HG03064 (cell line): ENCODE measurements around the gene NOSTRIN.
"Not testable (repeated sequence)": the region's sequence is repeated elsewhere in the genome, so short reads cannot be mapped to it uniquely, and the experiment has no call there.

ENCODE experiments used
- ATAC-seq: cut with Tn5 transposase; IDR thresholded peaks from one replicate; pipeline ENCODE4 v1.9.1; 2021; ENCODE audit warnings: low read depth; ENCODE audit not compliant: unreplicated experiment

NOSTRIN gene

DNA sequence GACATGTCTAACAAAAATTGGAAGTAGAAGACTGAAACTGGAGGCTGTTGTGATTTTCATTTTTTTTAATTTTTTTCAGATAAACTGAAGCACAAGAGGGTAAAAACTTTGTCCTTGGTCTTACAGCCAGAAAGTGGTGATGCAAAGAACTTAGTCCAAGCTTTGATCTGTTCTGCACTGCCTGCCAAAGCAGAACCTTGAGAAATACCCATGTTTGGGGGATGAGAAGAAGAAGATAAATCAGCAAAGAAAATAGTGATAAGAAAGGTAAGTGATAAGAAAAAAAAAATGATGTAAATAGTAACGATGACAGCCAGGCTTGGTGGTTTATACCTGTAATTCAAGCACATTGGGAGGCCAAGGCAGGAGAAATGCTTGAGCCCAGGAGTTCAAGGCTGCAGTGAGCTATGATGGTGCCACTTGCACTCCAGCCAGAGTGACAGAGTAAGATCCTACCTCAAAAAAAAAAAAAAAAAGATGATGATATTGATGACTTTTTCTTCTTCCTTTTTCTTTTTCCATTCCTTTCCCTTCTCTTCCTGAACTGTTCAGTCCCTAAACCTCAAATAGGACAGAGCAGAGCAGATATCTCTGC is 14.6 kb upstream of the NOSTRIN start:
- ATAC-seq = no peak

DNA sequence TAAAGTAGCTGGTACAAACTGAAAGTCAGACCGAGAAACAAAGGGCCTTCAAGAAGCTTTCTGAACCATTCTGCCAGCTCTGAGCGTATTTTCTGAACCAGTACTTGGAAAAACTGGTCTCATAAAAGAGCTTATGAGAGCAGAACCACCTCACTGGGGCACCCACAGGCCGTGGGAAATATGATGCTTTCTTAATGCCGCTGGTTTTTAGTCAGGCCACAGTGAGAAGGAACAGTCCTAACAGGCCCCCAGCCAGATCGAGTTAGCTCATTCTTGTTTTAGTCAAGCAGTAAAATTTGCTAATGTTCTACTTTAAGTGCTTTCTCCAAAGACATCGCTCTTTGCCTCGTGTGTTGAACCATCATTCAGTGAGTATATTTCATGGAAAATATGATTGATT is 12.7 kb upstream of the NOSTRIN start:
- ATAC-seq = no peak

DNA sequence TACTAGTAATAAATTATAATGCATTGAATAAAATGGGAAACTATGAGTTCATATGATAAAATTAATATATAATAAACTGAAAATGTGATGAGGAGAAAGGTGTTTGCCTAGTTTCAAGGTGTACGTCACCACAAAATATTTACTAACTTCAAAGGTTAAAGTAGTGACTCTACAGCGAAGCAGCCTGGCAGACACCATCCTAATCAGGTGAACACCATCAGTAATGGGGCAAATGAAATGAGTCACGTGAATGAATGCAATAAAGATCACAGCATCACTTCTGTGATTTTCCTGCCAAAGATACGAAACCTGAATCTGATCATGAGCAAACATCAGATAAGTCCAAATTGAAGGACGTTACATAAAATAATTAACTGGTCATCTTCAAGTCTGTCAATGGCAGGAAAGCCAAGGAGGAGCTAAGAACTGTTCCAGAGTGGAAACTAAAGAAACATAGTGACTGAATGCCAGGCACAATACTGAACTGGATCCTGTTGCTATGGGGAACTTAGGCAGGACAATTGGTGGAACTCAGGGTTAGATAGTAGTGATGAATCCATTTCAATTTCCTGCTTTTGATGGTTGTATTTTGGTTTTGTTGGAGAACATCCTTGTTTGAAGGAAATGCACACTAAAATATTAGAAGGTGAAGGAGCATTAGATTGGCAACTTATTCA is 12.1 kb upstream of the NOSTRIN start:
- no peak for ATAC-seq

DNA sequence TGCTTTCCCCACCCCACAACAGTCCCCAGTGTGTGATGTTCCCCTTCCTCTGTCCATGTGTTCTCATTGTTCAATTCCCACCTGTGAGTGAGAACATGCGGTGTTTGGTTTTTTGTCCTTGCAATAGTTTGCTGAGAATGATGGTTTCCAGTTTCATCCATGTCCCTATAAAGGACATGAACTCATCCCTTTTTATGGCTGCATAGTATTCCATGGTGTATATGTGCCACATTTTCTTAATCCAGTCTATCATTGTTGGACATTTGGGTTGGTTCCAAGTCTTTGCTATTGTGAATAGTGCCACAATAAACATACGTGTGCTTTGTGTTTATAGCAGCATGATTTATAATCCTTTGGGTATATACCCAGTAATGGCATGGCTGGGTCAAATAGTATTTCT is 11.3 kb upstream of the NOSTRIN start:
- ATAC-seq = not testable (repeated sequence)

DNA sequence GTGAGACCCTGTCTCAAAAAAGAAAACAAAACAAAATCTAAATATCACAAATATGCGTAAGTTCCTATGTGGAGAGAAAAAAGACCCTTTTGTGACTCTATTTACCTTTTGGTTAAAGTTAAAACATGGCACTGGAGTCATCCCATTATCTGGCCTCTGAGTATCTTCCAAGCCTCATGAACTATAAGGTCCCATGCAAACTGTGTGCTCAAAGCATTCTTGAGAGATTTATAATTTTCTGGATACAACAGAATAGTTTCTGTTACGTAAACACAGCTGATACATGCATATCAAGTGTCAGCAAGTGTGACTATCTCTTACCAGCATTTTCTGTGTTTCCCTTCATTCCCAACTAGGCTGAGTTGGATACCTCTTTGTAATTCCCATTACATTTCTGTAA is 8.8 kb upstream of the NOSTRIN start:
- ATAC-seq = no peak

DNA sequence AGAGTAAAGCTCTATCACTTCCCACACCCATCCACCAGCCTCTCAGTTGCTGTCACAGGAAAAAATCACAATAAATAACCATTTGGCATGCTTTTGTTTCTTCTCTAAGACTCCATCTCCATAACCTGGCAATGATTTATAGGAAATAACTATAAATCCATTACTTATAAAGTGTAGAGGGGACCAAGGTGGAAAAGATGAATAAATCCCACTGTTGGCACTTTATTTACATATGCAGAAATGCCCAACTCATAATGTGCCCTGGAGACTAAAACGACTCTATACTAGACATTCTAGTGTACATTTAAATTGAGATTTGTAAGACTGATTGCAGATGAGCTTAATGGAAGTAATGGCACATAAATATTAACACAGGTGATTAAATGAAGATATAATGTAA is 7.5 kb upstream of the NOSTRIN start:
- no peak for ATAC-seq

DNA sequence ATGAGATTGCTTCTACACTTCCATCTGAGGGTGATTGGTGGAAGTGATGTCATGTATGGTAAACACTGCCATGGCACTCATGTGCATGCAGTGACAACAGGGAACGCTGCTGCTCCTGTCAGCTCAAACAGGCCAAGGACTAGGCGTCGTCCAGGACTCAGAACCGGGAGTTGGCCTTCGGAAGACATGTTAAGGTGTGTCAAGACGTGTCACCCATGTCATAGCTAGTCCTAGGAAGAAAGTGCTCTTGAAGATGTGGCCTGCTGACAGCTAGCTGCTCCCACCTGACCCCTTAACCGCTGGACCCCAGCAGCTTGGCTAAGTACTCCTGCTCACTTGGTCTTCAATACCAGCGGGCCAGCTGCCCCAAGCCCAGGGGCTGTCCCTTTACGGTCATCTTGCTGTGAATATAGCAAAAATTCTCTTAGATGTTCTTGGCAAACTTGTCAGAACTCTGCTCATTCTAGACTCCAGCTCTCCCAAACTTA is 6.3 kb upstream of the NOSTRIN start:
- ATAC-seq = no peak

DNA sequence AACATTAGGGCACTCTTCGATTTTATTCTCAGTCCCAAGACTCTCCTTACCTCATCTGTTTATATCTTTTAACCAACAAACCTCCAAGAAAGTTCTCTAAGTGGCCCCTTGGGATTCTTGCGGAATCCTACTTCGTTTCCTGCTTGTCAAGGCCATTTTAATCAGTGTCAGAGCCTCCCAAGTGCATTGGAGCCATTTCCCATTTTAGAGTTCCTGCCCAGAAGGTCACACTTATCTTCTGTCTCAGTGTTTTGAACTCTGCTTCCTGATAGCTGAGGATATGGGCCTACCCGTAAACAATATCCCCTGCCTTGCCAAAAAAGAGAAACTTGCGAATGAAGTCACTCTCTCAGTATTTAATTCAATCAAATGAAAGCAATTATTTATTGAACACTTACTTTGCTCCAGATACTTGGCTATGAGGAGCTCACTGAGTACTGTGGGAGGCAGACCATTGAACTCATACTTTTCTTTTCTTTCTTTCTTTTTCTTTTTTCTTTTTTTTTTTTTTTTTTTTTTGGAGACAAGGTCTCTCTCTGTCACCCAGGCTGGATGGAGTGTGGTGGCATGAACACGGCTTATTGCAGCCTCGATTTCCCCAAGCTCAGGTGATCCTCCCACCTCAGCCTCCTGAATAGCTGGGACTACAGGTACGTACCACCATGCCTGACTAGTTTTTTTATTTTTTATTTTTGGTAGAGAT is 5.7 kb upstream of the NOSTRIN start:
- no peak for ATAC-seq

DNA sequence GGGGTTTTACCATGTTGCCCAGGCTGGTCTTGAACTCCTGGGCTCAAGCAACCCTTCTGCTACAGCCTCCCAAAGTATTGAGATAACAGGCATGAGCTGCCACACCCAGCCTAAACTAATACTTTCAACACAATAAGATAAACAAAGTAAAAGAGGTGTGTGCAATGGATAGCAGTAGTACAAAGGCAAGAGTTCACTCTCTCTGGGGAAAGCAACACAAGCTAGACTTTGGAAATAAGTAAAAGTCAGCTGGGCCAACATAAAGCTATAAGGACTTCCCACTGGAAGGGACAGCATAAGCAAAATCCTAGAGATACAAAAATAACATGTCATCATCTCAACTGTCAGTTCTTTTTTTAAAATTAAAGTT is 5.2 kb upstream of the NOSTRIN start:
- ATAC-seq = no peak

DNA sequence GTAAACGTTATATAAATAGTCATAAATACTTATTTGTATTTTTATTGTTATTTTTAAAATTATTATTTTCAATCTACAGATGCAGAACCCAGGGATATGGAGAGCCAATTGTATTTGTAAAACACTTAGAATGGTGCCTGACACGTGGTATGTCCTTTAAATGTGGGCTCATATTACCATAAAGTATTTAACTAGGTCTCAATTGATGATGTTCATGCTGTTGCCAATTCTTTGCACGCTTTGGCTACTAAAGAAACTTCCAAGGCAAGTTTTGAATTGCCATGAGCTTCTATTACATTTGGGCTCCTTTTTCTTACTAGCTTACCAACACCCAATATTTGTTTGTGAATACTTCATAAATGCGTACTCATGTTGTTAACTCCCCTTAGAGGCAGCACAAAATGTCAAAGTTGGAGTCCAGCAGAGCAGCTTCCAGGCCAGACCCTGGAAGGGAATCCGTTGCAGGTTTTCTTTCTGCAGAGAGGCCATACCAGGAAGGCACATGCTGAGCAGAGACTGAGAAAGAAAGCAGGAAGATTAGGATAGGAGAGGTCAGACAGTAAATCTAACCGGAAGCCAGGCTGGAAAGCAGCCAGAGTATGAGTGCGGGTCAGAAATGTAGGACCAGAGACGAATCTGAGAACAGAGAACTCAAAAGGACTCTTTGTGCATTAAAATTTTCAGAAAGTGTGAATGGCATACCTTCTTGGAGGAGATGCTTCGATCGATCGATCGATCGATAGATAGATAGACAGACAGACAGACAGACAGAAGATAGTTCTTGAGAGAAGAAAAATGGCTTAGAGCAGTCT is 4.2 kb upstream of the NOSTRIN start:
- ATAC-seq = no peak

DNA sequence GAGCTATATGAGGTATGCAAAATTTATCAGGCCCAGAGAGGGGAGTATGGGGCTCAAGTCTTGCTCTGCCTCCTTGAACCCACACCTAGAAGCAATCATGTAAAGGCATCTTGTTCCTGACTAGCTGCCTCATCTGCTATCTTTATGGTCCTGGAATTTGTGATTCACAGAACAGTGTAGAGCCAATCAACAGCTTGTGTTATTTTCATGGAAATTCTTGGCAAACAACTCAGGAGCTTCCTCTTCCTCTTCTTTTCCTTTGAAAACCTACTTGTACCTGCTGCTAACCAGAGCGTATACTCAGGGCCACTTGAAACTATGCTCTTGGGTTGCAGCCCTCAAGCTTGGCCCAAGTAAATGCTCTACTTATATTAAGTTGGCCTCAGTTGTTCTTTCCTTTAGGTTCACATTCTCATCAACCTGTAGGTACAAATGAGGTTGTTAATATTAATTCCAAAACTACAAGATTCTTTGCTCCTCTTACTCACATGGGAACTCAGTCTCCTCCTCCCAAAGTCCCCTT is 3.5 kb upstream of the NOSTRIN start:
- ATAC-seq = no peak

DNA sequence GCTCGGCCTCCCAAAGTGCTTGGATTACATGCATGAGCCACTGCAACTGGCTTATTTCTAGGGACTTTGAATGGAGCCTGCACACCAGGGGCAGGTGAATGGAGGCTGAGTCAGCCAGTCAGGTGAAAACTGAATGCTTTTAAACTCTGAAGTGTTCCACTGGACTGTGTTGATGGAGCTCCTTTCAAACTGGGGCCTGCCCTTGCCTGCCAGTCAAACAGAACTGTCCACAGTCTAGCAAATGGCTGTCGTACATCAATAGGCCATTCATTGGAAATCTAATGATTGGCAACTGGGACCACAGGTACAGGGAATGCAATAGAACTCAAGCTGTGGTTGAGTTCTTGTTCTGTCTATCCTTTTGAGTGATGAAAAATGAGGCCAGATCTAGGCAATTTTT is 966 bp upstream of the NOSTRIN start:
- no peak for ATAC-seq

DNA sequence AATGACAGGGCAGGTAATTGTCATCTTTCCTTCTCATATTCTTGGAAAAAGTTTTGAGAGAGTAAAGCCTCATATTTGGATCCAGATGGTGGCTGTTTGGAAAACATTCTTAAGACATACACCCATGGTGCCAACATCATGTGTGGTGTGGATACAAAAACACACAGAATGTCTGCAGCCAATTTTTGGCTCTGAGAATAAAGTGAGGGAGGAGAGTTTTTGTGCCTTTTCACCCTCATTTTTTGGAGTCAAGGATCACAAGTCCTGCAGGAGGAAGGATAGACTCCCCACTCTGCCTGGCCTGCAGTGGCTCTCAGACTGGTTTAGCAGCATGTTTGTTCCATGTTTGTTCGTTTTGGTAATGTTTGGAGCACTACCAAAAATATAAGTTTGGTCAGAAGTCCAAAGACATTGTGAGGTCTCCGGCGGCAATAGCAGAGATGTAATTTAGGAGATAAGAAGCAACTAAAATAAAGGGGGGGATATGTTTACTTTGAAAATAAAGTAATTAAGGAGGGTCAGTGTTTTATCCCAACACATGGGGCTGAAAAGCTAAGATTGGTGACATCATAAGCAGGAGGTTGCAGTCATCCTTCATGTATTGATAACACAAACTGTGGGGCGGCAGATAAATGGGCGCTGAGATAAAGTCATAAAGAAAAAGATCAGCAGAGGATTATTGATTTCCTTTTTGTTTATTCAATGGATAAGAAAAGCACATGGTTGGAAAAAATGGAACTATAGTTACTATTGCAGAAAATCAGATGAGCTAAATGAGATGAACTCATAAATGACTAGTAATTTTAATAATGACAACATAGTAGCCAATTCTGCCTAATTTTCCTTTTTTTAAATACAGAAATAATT is 655 bp downstream of the NOSTRIN start:
- no peak for ATAC-seq

DNA sequence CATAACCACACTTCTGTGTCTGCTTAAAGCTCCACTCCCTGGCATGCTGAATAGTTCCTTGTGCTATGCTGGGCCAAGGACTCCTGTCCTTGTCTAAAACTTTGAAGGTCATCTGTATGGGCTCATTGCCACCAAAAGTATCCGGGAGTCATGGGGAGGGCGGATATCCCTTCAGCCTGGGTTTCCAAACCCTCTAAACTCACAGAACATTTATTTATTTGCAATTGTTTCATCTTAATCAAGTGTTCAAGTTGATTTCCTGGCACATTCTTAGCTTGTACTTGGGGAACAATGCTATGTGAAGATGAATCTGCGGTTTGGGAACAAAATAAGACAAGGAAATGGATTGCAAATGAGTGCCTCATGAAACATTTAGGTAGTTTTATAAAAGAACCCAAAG is 1.8 kb downstream of the NOSTRIN start:
- ATAC-seq = no peak

DNA sequence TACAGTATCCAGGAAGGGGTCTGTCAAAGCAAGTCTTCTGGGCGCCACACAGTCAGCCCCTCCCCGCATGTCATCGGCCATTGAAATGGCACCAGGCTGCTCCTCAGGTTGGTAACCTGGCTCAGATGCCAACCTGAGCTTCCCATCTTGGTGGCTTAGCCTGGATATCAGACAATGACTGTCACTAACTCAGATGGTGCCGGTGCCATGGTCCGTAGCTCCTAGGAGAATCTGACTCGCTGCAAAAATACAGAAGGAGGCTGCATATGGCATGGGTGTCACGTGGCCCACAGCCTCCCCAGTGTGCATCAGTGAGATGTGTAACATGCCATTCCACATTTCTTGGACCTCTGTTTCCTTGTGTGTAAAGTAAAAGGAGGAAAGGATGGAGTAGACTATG is 3.2 kb downstream of the NOSTRIN start:
- no peak for ATAC-seq

DNA sequence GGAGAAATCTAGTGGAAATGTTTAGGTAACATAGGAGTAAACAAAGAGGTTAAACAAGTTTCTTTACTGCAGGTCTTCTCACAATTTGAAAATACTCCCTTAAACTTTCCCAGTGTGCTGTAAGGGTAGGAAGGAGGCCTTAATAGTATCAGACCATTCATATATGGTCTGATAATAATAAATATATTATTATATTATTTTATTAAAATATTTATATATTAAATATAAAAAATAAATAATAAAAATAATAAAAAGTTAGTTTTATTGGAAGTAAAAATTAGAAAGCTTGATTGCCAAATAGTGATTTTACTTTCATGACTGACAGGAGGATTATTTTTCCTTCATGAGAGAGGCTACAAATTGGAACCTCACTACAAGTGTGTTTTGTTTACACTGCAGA is 7.1 kb downstream of the NOSTRIN start:
- ATAC-seq = no peak

DNA sequence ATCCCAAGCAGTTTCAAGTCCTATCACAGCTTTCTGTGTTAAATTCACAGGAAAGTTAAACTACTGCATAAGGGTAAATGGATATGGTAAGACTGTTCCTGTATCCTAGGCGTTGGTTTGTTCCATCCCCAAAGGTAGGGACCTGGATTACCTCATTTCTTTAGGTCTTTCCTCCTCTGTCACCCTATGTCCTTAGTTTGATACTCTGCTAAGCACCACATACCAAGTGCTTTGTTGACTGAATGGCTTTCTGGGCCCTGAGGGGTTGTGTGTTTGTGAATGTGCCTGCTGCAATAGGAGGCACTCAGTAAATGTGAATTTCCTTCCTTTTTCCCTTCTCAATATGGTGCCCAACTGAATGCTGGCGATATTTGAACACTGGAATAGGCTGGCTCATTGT is 7.8 kb downstream of the NOSTRIN start:
- ATAC-seq = no peak

DNA sequence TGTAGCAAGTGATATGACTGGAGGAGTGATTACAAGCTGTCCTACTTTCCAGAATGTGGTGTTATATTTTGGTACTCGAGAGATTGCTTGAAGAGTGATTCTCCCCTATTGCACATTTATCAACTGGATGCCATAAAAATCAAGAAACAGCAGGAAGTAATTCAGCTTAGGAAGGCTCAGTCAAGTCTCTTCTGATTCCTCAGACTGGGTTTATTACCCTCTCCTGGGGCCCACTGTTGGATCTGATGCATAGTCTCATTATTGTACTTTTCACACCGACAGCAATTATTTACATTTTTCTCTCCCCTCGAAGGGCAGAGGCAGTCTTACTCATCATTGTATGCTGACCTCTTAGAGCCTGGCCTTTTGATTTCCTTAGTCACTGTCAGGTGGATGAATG is 9.3 kb downstream of the NOSTRIN start:
- ATAC-seq = no peak

DNA sequence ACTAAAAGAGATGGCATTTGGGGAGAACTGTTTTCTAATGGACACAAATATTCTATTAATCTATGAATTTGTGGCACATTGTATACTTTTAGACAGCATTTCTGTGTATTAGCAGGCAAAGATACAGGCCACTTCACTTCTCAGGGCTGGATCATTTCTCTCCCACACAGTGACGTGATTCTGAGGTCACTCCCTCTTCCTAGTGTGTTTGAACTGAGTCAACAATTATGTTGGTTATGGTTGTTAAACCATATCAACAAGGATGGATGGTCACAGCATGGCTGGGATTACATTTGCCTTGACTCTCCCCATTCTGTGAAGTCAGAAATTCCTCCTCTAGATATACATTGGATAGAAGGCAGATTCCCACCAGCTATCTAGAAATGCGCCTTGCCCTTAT is 11.6 kb downstream of the NOSTRIN start:
- no peak for ATAC-seq
